HUES6 (cell line): Measurements from ENCODE around the gene GAL.

Experiments used
- H3K27ac ChIP-seq: 2 replicates; pipeline ENCODE4 v1.7.0; 2013; ENCODE audit warnings: low read depth, mild to moderate bottlenecking, low read length, inconsistent platforms
- H3K27me3 ChIP-seq: 2 replicates; pipeline ENCODE4 v1.6.1; 2013; ENCODE audit warnings: low read length; ENCODE audit not compliant: control insufficient read depth, insufficient read depth
- H3K36me3 ChIP-seq: 2 replicates; pipeline ENCODE4 v1.6.1; 2013; ENCODE audit warnings: low read length; ENCODE audit not compliant: control insufficient read depth, insufficient read depth
- H3K4me1 ChIP-seq: 2 replicates; pipeline ENCODE4 v1.6.1; 2013; ENCODE audit warnings: low read length; ENCODE audit not compliant: control insufficient read depth, insufficient read depth
- H3K4me3 ChIP-seq: 2 replicates; pipeline ENCODE4 v1.5.1; 2013; ENCODE audit warnings: low read depth, low read length
- H3K9ac ChIP-seq: one replicate; pipeline ENCODE4 v1.6.1; 2013; ENCODE audit warnings: mild to moderate bottlenecking, low read length
- H3K9me3 ChIP-seq: 2 replicates; pipeline ENCODE4 v1.6.1; 2013; ENCODE audit warnings: low read depth, low read length; ENCODE audit not compliant: control insufficient read depth, insufficient read depth

Gene GAL

DNA sequence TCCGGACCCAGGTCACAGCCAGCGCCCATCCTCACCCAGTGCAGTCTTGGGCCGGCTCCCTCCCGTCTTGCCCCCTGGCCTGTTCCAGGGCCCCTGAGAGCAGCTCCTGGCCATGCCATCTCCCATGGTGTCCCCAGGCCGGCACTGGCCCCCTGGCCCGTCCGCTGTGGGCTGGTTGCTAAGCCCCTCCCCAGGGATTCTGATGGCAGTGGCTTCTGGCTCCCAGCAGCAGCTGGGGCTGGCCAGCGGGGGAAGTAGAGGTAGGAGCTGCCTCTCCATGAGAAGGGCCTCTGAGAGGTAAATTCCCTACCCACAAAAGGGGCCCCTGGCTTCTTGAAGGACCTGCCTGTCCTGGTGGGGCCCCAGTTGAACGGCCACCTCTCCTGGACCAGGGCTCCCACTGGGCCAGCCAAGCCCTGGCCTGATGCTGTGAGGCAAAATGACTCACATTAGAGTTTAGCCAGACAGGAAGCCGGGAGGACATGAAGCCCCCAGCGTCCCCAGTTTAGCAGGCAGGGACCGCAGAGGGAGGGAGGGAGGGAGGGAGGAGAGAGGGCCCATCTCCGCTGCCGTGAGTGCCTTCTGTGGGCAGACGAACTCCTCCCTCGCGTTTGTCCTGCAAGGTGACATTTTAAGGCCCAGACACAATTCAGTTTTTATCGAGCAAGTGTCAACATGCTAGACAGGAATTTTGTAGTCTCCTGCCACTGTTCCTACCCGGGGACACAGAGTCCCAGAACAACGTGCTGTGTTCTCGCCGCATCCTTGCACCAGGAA, 32.9 kb upstream of the GAL start:
- Histone ChIP-seq H3K9ac (no peak overlapping the region), H3K9me3 (peaks cover 23% of the 10 kb centered on the region), H3K4me3 (no peak overlapping the region), H3K27me3 (no peaks in the 10 kb centered on the region), H3K4me1 (peaks cover 11% of the 10 kb centered on the region; the same call in 1 of the 2 replicates), H3K27ac (no peak overlapping the region), H3K36me3 (no peaks in the 10 kb centered on the region)

- H3K9me3 ChIP-seq: peaks cover 15% of the 10 kb centered on the region
- no peak overlapping the region for H3K4me3 ChIP-seq
- no peaks in the 10 kb centered on the region for H3K27me3 ChIP-seq
Observed at GRCh38 chr11:68651985-68652682, 32.2 kb upstream of the GAL start.

DNA sequence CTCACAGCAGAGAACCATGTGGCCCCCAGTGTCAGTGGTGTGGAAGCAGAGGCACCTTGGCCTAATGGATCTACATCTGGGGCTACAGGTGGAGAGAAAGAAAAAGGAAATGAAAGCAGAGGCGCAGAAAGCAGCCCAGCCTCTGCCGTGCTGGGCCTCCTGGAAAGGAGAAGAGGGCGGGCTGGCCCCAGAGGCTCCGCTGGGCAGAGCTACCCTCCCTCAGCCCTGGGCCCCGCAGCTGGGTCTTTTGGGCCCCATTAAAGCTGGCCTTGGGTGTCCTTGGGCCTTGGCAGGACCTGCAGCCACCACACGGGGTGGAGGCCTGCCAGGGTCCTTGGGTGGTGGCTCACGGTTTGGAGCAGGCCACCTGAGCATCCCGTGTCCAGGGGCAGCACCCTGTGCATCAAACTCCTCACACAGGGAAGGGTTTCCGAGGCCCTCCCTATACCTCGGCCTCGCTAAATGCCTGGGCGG, 31.6 kb upstream of the GAL start:
- no peak overlapping the region for H3K27ac ChIP-seq
- H3K4me3 ChIP-seq: no peak overlapping the region
- H3K9ac ChIP-seq: no peak overlapping the region
- H3K27me3 ChIP-seq: no peaks in the 10 kb centered on the region
- H3K36me3 ChIP-seq: no peaks in the 10 kb centered on the region
- H3K9me3 ChIP-seq: peaks cover 9% of the 10 kb centered on the region
- H3K4me1 ChIP-seq: peaks cover 11% of the 10 kb centered on the region; the same call in 1 of the 2 replicates

More at GRCh38 chr11:68651985-68652682, 32.2 kb upstream of the GAL start:
- no peak overlapping the region for H3K9ac ChIP-seq
- peaks cover 11% of the 10 kb centered on the region; the same call in 1 of the 2 replicates for H3K4me1 ChIP-seq
- H3K27ac ChIP-seq: no peak overlapping the region
- H3K36me3 ChIP-seq: no peaks in the 10 kb centered on the region

DNA sequence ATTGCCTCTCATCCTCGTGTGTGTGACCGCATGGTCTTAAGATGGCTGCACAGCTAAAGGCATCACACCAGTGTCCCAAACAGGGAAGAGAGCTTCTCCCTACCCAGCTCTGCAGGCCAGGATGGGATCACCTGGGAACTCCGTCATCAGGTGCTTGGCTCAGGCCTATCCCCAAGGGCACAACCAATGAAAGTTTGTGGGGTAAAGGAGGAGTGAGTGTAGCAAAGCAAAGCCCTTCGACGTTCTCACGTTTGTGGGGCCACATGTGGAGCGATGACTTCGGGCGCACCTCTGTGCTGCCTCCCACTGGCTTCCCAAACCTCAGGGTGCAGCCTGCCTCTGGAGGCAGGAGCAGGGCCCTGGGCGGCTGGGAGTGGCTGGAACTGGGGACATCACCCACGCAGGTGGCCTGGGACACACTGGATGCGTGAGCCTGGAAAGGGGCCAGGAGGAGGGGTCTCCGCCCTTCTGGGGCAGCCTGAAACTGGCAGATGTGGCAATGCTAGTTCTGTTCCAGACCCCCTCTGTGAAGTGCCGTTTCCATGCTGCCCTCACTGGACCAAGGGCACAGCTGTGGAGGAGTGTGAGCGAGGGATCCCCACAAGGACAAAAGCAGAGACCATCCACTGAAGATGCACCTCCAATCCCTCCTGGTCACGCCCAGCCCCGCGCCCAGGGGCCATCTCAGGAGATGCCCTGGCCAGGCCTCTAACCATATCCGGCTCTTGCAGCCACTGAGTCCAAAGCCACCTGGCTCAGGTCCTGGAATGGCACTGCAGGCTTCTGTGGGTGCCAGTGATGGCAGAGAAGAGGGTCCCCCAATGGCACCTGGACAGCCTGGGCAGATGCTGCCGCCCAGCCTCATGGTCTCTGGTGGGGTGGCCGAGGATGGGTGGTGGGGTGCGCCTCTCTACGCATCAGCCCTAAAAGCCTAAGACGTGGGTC, 30.6 kb upstream of the GAL start:
- no peak overlapping the region for H3K9ac ChIP-seq
- peaks cover 9% of the 10 kb centered on the region for H3K9me3 ChIP-seq
- peaks cover 11% of the 10 kb centered on the region; the same call in 1 of the 2 replicates for H3K4me1 ChIP-seq
- no peaks in the 10 kb centered on the region for H3K36me3 ChIP-seq
- H3K4me3 ChIP-seq: no peak overlapping the region
- no peaks in the 10 kb centered on the region for H3K27me3 ChIP-seq
- no peak overlapping the region for H3K27ac ChIP-seq

DNA sequence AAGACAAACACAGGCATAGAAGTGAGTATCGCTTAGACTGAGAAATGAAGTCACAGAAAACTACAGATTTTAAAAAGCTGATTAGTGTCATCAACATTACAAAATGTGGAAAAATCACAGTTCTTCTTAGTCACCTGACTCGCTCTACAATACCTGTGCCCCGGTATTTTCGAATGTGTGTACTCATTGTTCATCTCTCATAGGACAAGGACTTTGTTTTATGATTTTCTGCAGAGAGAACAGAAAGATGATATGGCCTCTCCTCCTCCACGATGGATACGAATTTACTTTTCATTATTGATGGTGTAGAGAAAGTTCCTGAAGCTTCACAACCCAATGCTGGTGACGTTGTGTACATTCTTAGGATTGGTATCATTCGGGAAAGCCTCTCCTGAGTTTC, 29.4 kb upstream of the GAL start:
- Histone ChIP-seq H3K27ac (no peak overlapping the region), H3K4me1 (peaks cover 11% of the 10 kb centered on the region; the same call in 1 of the 2 replicates), H3K9ac (no peak overlapping the region), H3K4me3 (no peak overlapping the region), H3K36me3 (no peaks in the 10 kb centered on the region), H3K27me3 (no peaks in the 10 kb centered on the region), H3K9me3 (peaks cover 9% of the 10 kb centered on the region)

DNA sequence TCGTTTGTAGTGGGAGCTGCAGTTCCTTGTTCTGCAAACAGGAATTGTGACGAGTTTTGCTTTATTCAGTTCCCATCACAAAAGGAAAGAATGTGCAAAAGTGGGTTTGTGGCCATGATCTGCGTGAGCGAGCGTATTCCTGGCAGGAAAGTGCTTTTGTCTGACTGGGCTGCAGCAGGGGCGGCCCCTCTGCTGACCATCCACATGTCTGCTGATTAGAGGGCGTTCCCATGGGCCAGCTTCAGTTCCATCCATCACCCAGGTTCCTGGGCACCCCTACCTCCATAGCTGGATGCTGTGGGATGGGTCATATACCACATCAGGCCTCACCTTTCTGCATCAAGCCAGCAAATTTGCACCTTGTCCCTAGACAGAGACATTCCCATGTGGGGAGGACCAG, 28.9 kb upstream of the GAL start:
- no peak overlapping the region for H3K4me3 ChIP-seq
- no peaks in the 10 kb centered on the region for H3K36me3 ChIP-seq

DNA sequence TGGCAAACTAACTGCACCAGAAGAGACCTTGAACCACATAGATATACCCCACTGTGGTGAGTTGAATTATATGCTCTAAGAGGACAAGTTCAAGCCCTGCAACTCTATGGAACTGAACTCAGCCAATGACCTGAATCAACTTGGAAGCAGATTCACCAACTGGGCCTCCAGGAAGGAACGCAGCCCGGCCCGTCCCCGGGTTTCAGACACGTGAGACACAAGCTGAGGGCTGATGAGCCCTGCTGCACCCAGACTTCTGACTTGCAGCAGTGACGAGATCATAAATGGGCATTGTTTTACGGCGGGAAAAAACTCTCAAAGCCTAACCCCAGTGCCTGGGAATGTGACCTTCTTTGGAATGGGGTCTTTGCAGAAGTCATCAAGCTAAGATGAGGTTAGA, 28.5 kb upstream of the GAL start:
- Histone ChIP-seq H3K27ac (no peak overlapping the region), H3K9ac (no peak overlapping the region), H3K4me3 (no peak overlapping the region), H3K36me3 (no peaks in the 10 kb centered on the region), H3K27me3 (no peaks in the 10 kb centered on the region), H3K9me3 (peaks cover 9% of the 10 kb centered on the region), H3K4me1 (peaks cover 10% of the 10 kb centered on the region; the same call in 1 of the 2 replicates)

More for the DNA sequence above, 28.9 kb upstream of the GAL start:
- Histone ChIP-seq H3K9ac (no peak overlapping the region), H3K9me3 (peaks cover 9% of the 10 kb centered on the region), H3K27me3 (no peaks in the 10 kb centered on the region), H3K4me1 (peaks cover 11% of the 10 kb centered on the region; the same call in 1 of the 2 replicates), H3K27ac (no peak overlapping the region)

GRCh38 chr11:68657021-68657780, 27.1 kb upstream of the GAL start:
- Histone ChIP-seq H3K9ac (no peak overlapping the region), H3K9me3 (peaks cover 9% of the 10 kb centered on the region), H3K27ac (no peak overlapping the region), H3K27me3 (no peaks in the 10 kb centered on the region), H3K4me3 (no peak overlapping the region), H3K4me1 (no peaks in the 10 kb centered on the region), H3K36me3 (no peaks in the 10 kb centered on the region)

DNA sequence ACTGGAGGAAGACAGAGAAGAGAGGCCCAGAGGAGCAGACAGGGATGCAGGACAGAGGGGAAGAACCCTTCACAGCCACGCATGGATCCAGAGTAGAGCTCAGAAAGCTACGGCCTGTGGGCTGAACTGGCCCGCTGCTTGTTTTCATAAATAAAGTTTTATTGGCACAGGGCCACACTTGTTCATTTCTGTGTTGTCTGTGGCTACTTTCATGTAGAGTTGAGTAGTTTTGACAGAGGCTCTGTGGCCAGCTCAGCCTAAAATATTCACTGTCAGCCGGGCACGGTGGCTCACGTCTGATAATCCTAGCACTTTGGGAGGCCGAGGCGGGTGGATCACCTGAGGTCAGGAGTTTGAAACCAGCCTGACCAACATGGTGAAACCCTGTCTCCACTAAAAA, 26.2 kb upstream of the GAL start:
- Histone ChIP-seq H3K9ac (no peak overlapping the region), H3K4me1 (no peaks in the 10 kb centered on the region), H3K27me3 (no peaks in the 10 kb centered on the region), H3K4me3 (no peak overlapping the region), H3K36me3 (no peaks in the 10 kb centered on the region), H3K27ac (no peak overlapping the region), H3K9me3 (peaks cover 16% of the 10 kb centered on the region)

GRCh38 chr11:68658661-68659060, 25.7 kb upstream of the GAL start:
- H3K36me3 ChIP-seq: no peaks in the 10 kb centered on the region
- peaks cover 21% of the 10 kb centered on the region for H3K9me3 ChIP-seq
- no peak overlapping the region for H3K4me3 ChIP-seq
- H3K9ac ChIP-seq: no peak overlapping the region
- no peaks in the 10 kb centered on the region for H3K27me3 ChIP-seq
- H3K27ac ChIP-seq: no peak overlapping the region
- H3K4me1 ChIP-seq: no peaks in the 10 kb centered on the region
